Putamen (tissue), 1 donor: ENCODE measurements around the gene TEDC1.

ENCODE experiments used
- DNase-seq: peaks from one replicate; pipeline ENCODE4 v3.0.0-alpha.2; 2016; ENCODE audit warnings: low spot score

The TEDC1 gene

DNA sequence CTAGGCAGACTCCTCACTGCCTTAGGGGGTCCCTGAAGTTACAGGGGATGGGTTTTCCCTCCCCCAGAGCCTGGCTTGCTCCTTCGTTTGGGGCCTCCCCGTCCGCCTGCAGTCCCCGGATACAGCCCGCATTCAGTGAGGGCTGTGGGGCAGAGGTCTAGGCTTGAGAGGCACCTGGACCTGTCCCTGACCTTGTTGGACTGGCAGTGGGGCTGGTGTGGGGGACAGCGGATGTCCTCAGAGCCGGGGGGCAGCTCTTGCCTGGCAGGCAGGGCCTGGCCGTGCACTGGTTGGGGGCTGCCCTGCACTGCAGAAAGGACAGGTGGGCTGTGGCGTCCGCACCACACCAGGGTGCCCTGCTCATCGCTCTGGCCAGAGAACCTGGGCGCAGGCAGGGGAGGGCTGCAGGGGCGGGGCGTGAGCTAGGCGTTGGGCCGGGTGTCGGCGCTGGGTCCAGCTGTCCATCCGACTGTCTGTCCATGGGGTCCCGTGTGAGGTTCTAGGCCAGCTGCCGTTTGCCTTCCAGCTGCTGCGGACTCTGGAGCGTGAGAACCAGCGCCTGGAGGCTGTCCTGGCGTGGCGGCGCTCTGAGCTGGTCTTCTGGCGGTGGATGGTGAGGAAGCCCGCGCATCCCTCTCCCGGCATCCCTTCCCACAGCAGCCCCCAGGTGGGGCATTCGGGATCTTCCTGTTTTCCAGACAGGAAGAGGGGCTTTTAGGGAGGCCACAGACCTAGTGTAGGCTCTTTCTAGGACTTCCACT is 6.0 kb downstream of the TEDC1 start:
- no peak for DNase-seq

DNA sequence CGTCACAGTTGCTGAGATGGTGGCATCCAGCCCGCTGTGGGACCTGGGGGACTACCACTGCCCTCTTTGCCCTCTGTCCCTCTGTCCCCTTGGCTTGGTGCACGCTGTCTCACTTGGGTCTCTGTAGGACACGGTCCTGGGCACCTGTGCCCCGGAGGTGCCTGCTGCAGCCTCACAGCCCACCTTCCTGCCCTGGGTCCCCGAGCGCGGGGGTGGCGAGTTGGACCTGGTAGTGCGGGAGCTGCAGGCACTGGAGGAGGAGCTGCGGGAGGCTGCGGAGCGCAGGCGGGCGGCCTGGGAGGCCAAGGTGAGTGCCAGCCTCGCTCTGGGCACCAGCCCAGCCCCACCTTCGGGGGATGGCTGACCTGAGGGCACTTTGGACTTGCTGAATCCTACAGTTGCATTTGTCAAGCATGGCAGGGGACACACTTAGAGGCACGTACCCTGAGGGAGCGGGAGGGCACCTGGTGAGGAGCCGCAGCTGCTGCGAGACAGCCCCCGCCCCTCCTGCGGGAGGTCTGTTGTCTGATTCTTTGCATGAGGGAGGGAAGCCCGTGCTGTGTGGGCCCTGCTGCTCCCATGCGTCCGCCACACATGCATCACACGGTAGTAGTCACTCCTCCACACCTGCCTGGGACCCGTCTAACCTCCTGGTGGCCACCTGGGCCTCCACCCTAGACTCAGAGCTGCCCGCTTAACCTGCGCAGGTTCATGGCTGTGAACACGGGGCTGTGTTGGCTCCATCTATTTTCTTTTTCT is 6.8 kb downstream of the TEDC1 start:
- DNase-seq = no peak

- peak; percentile 76 for DNase-seq
These were observed 7.6 kb downstream of the TEDC1 start for GRCh38 chr14:105498430-105499255.

GRCh38 chr14:105499256-105500035 is 8.4 kb downstream of the TEDC1 start:
- peak; percentile 97 for DNase-seq

GRCh38 chr14:105500036-105500725 is 9.1 kb downstream of the TEDC1 start:
- no peak for DNase-seq

DNA sequence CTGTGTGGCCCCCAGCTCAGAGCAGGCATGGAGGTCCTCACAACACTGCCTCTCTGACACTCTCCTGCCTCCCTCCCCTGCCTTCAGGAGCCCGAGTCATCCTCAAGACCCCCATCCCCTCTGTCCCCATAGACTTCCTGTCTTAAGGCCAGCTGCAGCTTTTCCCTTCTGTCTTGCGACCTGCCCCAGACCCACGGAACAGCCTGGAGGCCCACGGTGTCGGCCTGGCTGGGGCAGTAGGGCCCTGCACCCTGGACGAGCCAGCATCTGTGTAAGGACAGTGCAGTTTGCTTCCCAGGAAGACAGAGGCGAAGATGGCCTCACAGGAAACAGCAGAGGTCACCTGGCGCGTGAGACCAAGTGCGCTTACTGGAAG is 9.7 kb downstream of the TEDC1 start:
- no peak for DNase-seq

DNA sequence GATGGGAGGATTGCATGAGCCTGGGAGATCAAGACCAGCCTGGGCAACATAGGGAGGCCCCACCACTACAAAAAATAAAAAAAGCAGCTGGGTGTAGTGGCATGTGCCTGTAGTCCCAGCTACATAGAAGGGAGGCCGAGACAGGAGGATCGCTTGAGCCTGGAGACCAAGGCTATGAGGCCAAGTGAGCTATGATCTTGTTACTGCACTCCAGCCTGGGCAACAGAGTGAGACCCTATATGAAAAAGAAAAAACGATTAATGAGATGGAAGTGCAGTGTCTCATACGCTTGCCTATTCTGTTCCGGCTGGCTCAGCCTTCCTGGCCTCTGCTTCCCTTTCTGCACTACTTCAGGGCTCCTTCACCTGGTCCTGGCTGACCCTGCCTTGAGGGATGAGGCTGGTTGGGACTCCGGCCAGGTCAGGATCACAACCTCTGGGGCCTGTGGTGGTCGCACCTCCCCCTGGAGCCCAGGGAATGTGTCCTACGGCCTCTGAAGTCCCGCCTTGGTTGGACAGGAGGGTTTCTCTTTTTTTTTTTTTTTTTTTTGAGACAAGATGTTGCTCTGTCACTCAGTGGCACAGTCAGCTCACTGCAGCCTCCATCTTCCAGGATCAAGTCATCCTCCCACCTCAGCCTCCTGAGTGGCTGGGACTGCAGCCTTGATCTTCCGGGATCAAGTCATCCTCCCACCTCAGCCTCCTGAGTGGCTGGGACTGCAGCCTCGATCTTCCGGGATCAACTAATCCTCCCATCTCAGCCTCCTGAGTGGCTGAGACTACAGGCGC is 10.7 kb downstream of the TEDC1 start:
- DNase-seq = no peak

- DNase-seq = no peak
These were observed 11.6 kb downstream of the TEDC1 start for GRCh38 chr14:105502446-105503295.

GRCh38 chr14:105503296-105503640 is 12.2 kb downstream of the TEDC1 start:
- no peak for DNase-seq

- DNase-seq = no peak
These were observed 13.1 kb downstream of the TEDC1 start for GRCh38 chr14:105503935-105504692.

GRCh38 chr14:105505101-105505500 is 14.1 kb downstream of the TEDC1 start:
- DNase-seq = no peak

- no peak for DNase-seq
These were observed 16.2 kb downstream of the TEDC1 start for GRCh38 chr14:105507247-105507646.

- DNase-seq = no peak
These were observed 17.0 kb downstream of the TEDC1 start for GRCh38 chr14:105508069-105508468.

DNA sequence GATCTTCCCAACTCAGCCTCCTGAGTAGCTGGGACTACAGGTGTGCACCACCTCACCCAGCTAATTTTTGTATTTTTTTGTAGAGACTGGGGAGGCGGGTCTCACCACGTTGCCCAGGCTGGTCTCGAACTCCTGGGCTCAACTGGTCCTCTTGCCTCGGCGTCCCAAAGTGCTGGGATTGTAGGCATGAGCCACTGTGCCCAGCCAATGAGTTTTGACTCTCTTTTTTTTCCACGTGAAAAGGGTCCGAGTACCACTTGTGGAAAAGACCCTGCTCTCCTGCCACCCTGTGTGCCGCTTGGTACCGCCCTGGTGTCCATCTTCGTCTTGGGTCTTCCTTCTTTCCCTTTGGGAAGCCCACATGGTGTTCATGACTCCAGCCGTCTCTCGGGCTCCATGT is 17.6 kb downstream of the TEDC1 start:
- DNase-seq = no peak

GRCh38 chr14:105517096-105517495 is 26.1 kb downstream of the TEDC1 start:
- DNase-seq = no peak

DNA sequence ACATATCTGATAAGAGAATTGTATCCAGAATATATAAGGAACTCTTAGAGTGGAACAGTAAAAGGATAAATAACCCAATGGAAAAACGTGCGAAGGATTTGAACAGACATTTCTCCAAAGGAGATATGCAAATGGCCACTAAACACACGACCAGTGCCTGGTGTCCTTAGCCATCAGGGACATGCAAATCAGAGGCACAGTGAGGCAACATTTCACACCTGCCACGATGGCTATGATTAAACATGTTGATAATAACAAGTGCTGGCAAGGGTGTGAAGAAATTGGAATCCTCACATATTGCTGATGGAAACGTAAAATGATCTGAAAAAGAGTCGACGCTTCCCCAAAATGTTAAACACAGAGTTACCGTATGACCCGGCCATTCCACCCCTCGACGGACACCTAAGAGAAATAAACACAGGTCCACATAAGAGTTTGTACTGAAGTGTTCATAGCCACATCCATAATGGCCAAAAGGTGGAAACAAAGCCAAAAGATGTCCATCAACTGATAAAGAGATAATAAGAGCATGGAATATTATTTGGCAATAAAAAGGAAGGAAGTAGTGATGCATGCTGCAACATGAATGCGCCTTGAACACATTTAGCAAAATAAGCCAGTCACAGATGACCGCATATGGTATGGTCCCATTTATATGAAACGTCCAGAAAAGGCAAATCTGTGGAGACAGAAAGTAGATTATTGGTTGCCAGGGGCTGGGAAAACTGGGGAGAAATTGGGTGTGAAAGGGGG is 29.1 kb downstream of the TEDC1 start:
- no peak for DNase-seq

DNA sequence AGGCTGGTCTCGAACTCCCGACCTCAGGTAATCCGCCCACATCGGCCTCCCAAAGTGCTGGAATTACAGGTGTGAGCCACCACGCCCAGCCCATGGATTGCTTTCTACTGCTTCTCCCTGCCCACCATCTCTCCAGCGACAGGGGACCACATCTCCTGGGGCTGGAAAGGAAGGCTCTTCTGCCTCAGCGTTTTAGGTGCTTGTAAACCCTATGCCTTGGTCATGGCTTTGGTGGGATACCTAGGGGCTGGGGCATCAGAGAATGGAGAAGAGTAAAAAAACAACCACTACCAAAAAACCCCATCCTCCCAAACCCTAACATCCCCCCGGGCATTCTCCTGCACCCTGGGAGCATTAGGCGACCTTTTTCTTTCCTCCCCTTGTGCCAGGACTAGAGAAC is 34.3 kb downstream of the TEDC1 start:
- DNase-seq = no peak
